OCI-LY3 (cell line): Measurements from ENCODE around the gene SPINK8.

ENCODE experiments used
- EZH2phosphoT487 ChIP-seq: fragments of 200-600 bp; shearing (Covaris generic); IDR thresholded peaks from 2 replicates; pipeline ENCODE4 v1.6.1; 2018; ENCODE audit warnings: antibody characterized with exemption, mixed run types, low read depth
- TF ChIP-seq, protein P1 (sequence below): fragments of 200-600, 300-600 bp; sonication (generic); IDR thresholded peaks from 2 replicates; pipeline ENCODE4 v1.5.1; 2014; ENCODE audit warnings: antibody characterized with exemption, low read length, low read depth

DNA sequence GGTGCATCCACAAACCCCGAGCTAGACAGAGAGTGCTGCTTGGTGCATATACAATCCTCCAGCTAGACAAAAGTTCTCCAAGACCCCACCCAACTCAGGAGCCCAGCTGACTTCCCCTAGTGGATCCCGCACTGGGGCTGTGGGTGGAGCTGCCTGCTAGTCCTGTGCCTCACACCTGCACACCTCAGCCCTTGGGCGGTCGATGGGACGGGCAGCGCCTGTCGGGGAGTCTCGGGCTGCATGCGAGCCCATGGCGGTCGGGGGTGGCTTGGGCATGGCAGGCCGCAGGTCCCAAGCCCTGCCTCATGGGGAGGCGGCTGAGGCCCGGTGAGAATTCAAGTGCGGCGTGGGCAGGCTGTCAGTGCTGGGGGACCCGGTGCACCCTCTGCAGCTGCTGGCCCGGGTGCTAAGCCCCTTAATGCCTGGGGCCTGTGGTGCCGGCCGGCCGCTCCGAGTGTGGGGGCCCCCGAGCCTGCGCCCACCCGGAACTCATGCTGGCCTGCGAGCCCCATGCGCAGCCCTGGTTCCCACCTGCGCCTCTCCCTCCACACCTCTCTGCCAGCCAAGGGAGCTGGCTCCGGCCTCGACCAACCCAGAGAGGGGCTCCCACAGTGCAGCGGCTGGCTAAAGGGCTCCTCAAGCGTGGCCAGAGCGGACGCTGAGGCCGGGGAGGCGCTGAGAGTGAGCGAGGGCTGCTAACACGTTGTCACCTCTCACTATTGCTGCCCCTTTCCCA, 61.5 kb downstream of the SPINK8 start:
- TF ChIP-seq, protein P1, sequence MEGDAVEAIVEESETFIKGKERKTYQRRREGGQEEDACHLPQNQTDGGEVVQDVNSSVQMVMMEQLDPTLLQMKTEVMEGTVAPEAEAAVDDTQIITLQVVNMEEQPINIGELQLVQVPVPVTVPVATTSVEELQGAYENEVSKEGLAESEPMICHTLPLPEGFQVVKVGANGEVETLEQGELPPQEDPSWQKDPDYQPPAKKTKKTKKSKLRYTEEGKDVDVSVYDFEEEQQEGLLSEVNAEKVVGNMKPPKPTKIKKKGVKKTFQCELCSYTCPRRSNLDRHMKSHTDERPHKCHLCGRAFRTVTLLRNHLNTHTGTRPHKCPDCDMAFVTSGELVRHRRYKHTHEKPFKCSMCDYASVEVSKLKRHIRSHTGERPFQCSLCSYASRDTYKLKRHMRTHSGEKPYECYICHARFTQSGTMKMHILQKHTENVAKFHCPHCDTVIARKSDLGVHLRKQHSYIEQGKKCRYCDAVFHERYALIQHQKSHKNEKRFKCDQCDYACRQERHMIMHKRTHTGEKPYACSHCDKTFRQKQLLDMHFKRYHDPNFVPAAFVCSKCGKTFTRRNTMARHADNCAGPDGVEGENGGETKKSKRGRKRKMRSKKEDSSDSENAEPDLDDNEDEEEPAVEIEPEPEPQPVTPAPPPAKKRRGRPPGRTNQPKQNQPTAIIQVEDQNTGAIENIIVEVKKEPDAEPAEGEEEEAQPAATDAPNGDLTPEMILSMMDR = no peak
- TF ChIP-seq EZH2phosphoT487 = no peak
